NT2/D1 (cell line): ENCODE results near the gene KCNK17.

Experiments used
- DNase-seq: peaks from one replicate; pipeline ENCODE4 v3.0.0-alpha.2; 2011; ENCODE audit warnings: low read depth, low spot score
- H3K27me3 ChIP-seq: 2 replicates; pipeline ENCODE4 v1.6.0; 2011; ENCODE audit warnings: mild to moderate bottlenecking; ENCODE audit not compliant: insufficient read length, insufficient read depth
- H3K36me3 ChIP-seq: 2 replicates; pipeline ENCODE4 v1.6.1; 2011; ENCODE audit warnings: mild to moderate bottlenecking, low read length, mixed read lengths; ENCODE audit not compliant: insufficient read depth, insufficient read length
- H3K4me1 ChIP-seq: 2 replicates; pipeline ENCODE4 v1.5.1; 2011; ENCODE audit not compliant: insufficient read depth, insufficient read length
- H3K4me3 ChIP-seq: 2 replicates; pipeline ENCODE4 v1.5.1; 2011; ENCODE audit warnings: low read depth; ENCODE audit not compliant: insufficient read length
- H3K9ac ChIP-seq: 2 replicates; pipeline ENCODE4 v1.6.0; 2011; ENCODE audit warnings: low read depth; ENCODE audit not compliant: insufficient read length
- H3K9me3 ChIP-seq: 2 replicates; pipeline ENCODE4 v1.5.1; 2011; ENCODE audit warnings: mild to moderate bottlenecking, low read length; ENCODE audit not compliant: insufficient read depth
- SUZ12 ChIP-seq: IDR thresholded peaks from 2 replicates; pipeline ENCODE4 v1.6.1; 2011; ENCODE audit not compliant: insufficient read length, insufficient read depth; ENCODE audit errors: extremely low read depth
- YY1 ChIP-seq: IDR thresholded peaks from 2 replicates; pipeline ENCODE4 v1.6.1; 2011; ENCODE audit not compliant: insufficient read length, insufficient read depth
- ZNF274 ChIP-seq: IDR thresholded peaks from 2 replicates; pipeline ENCODE4 v1.6.1; 2011; ENCODE audit warnings: mild to moderate bottlenecking, low read depth, low read length

Gene KCNK17

GRCh38 chr6:39335780-39336545 lies 21.7 kb upstream of the KCNK17 start:
- H3K9me3 ChIP-seq = no peaks in the 10 kb centered on the region
- H3K4me1 ChIP-seq = no peaks in the 10 kb centered on the region
- no peak for DNase-seq
- no peak overlapping the region for H3K4me3 ChIP-seq
- no peaks in the 10 kb centered on the region for H3K36me3 ChIP-seq
- no peaks in the 10 kb centered on the region for H3K27me3 ChIP-seq
- H3K9ac ChIP-seq = no peak overlapping the region
- no peak for TF ChIP-seq SUZ12
- no peak for TF ChIP-seq YY1
- no peak for TF ChIP-seq ZNF274

GRCh38 chr6:39333644-39334438 lies 19.6 kb upstream of the KCNK17 start:
- Histone ChIP-seq H3K36me3 (no peaks in the 10 kb centered on the region), H3K9me3 (no peaks in the 10 kb centered on the region), H3K27me3 (peaks cover 3% of the 10 kb centered on the region), H3K4me3 (no peak overlapping the region), H3K4me1 (no peaks in the 10 kb centered on the region), H3K9ac (no peak overlapping the region)
- no peak for TF ChIP-seq YY1
- no peak for TF ChIP-seq SUZ12
- no peak for TF ChIP-seq ZNF274
- DNase-seq = no peak

DNA sequence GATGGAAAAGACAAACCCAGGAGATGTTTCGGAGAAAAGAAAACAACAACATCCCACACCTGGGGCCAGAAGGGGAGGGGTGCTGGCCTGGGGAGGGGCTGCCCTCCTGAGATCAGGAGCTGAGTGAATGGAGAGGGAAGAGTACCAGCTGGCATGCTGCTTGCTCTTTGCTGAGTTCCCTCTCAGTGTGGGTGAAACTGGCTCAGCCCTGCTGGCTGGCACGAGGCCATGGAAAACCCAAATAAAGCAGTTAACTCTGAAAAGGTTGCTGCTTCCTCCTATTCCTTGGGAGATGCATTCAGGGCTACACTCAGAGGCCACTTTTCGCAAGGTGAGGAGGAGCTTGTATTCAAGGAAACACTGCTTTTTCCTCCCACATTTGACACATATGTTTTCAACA lies 16.3 kb upstream of the KCNK17 start:
- H3K4me1 ChIP-seq = no peaks in the 10 kb centered on the region
- H3K36me3 ChIP-seq = no peaks in the 10 kb centered on the region
- no peak for DNase-seq
- TF ChIP-seq SUZ12 (no peak), YY1 (no peak), ZNF274 (no peak)
- H3K9ac ChIP-seq = no peak overlapping the region
- H3K9me3 ChIP-seq = no peaks in the 10 kb centered on the region
- H3K4me3 ChIP-seq = no peak overlapping the region
- peaks cover 3% of the 10 kb centered on the region for H3K27me3 ChIP-seq

DNA sequence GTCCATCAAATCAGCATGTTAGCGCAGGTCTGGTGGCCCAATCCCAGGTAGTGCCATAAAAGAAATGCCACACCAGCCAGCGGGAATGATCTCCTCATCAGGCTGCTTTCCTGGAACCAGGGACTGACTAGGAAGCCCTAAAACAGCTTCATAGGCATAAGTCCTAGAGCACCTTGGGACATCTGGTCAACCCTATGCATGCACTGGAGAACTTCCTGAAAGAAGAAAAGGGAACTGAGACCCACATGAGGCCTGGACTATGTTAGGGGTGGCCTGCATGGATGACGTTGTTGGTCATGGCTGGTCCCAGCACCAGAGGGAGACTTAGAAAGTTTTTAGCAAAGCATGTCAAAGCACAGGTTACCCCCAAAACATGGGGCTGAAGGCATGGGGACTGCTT lies 15.8 kb upstream of the KCNK17 start:
- H3K9me3 ChIP-seq = no peaks in the 10 kb centered on the region
- no peaks in the 10 kb centered on the region for H3K36me3 ChIP-seq
- H3K27me3 ChIP-seq = peaks cover 3% of the 10 kb centered on the region
- DNase-seq = no peak
- no peak overlapping the region for H3K9ac ChIP-seq
- no peak overlapping the region for H3K4me3 ChIP-seq
- TF ChIP-seq ZNF274 = no peak
- no peak for TF ChIP-seq SUZ12
- TF ChIP-seq YY1 = no peak
- H3K4me1 ChIP-seq = no peaks in the 10 kb centered on the region

DNA sequence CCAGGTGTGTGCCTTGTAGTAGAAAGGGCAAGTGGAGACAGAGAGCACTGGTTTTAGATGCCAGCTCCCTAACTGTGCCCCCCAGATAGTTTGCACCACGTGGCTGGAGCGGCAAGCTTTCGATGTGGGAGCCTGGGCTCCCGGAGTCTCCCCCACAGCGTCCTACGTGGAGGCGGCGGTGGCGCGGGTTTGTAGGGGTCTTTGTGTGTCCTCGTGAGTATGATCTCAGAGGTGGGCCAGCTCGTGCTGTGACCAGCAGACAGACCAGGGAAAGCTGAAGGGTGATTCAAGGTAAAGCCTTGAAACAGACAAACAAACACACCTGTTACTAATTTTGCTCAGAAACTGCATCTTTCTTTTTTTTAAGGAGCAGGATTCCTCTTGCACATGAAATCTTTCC lies 13.8 kb upstream of the KCNK17 start:
- H3K27me3 ChIP-seq = peaks cover 3% of the 10 kb centered on the region
- H3K9ac ChIP-seq = no peak overlapping the region
- no peaks in the 10 kb centered on the region for H3K4me1 ChIP-seq
- H3K9me3 ChIP-seq = no peaks in the 10 kb centered on the region
- no peak overlapping the region for H3K4me3 ChIP-seq
- no peaks in the 10 kb centered on the region for H3K36me3 ChIP-seq
- DNase-seq = no peak
- no peak for TF ChIP-seq SUZ12
- no peak for TF ChIP-seq YY1
- no peak for TF ChIP-seq ZNF274

GRCh38 chr6:39327507-39327906 lies 13.3 kb upstream of the KCNK17 start:
- no peaks in the 10 kb centered on the region for H3K36me3 ChIP-seq
- no peak overlapping the region for H3K9ac ChIP-seq
- TF ChIP-seq ZNF274 (no peak), SUZ12 (no peak), YY1 (no peak)
- H3K4me3 ChIP-seq = no peak overlapping the region
- peaks cover 3% of the 10 kb centered on the region for H3K27me3 ChIP-seq
- DNase-seq = no peak
- no peaks in the 10 kb centered on the region for H3K9me3 ChIP-seq
- no peaks in the 10 kb centered on the region for H3K4me1 ChIP-seq

DNA sequence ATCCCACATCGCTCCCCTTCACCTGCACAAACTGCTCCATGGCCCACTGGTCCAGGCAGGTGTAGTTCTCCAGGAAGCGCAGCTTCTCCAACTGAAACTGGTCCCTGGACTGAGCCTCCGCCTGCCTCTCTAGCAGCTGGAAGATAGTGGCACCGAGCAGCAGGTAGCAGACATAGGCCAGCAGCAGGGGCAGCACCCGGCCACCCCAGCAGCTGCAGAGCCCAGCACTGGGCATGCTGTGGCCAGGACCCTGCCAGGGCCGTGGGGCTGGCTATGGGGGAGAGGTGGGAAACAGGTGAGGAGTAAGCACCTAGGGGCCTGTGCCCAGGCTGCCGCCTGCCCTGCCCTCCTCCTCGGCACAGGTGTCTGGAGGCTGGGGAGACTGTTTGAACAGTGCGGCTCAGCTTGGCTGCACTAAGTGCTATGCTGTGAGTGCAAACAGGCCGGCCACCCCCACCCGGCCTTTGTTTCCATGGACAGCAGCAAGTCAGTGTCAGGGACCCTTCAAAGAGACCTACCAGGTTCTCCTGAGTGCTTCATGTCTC lies 8.2 kb upstream of the KCNK17 start, which contains the start of gene KCNK16:
Gene KCNK16, minus strand, starts transcription at position 397 of the 545 bp plus-strand sequence. Its CDS starts 162 bp downstream, at position 235.
- TF ChIP-seq YY1 (no peak), SUZ12 (no peak), ZNF274 (no peak)
- H3K27me3 ChIP-seq = peaks cover 3% of the 10 kb centered on the region
- no peak for DNase-seq
- no peaks in the 10 kb centered on the region for H3K36me3 ChIP-seq
- no peak within 1 kb of the TSS for H3K4me3 ChIP-seq
- H3K9me3 ChIP-seq = no peaks in the 10 kb centered on the region
- peaks cover 5% of the 10 kb centered on the region for H3K4me1 ChIP-seq
- no peak within 1 kb of the TSS for H3K9ac ChIP-seq
